Choroid plexus epithelial cell (primary cell): ENCODE results near the gene TIPARP.
"Not testable (repeated sequence)": the region's sequence is repeated elsewhere in the genome, so short reads cannot be mapped to it uniquely, and the experiment has no call there.

Source experiments
- DNase-seq: peaks from one replicate; pipeline ENCODE4 v3.0.0-alpha.2; 2010; ENCODE audit warnings: low read depth
- H3K4me3 ChIP-seq: 2 replicates; pipeline ENCODE4 v1.5.1; 2011; ENCODE audit warnings: low read depth, mild to moderate bottlenecking, control low read depth, low read length, moderate library complexity
- CTCF ChIP-seq: conservative IDR thresholded peaks from 2 replicates; pipeline ENCODE4 v1.5.1; 2011; ENCODE audit warnings: low read depth, mild to moderate bottlenecking, control low read depth, inconsistent platforms, low read length, moderate library complexity

Gene TIPARP

GRCh38 chr3:156738251-156738650 is 63.9 kb downstream of the TIPARP start:
- TF ChIP-seq CTCF = no peak
- DNase-seq = no peak
- H3K4me3 ChIP-seq = no peak overlapping the region

- H3K4me3 ChIP-seq = no peak overlapping the region
- no peak for DNase-seq
- no peak for TF ChIP-seq CTCF
These were observed 65.6 kb downstream of the TIPARP start for GRCh38 chr3:156739976-156740375.

- not testable (repeated sequence) for H3K4me3 ChIP-seq, DNase-seq
These were observed 66.2 kb downstream of the TIPARP start for GRCh38 chr3:156740581-156740980.

- TF ChIP-seq CTCF = no peak
- DNase-seq = no peak
- no peak overlapping the region for H3K4me3 ChIP-seq
These were observed 67.5 kb downstream of the TIPARP start for GRCh38 chr3:156741935-156742334.

- no peak for DNase-seq
- TF ChIP-seq CTCF = no peak
- no peak overlapping the region for H3K4me3 ChIP-seq
These were observed 68.0 kb downstream of the TIPARP start for GRCh38 chr3:156742401-156742800.

GRCh38 chr3:156743859-156744258 is 69.5 kb downstream of the TIPARP start:
- TF ChIP-seq CTCF = no peak
- DNase-seq = no peak
- H3K4me3 ChIP-seq = no peak overlapping the region

- no peak overlapping the region for H3K4me3 ChIP-seq
- no peak for TF ChIP-seq CTCF
- no peak for DNase-seq
These were observed 70.2 kb downstream of the TIPARP start for GRCh38 chr3:156744631-156745030.

- no peak for DNase-seq
- no peak for TF ChIP-seq CTCF
These were observed 71.4 kb downstream of the TIPARP start for GRCh38 chr3:156745766-156746165.

More at GRCh38 chr3:156745766-156746165, 71.4 kb downstream of the TIPARP start:
- H3K4me3 ChIP-seq = no peak overlapping the region
